ENCODE results near the gene NSG1. TPM values are rescaled to one million over a fixed set of nuclear protein-coding genes. Genes with fewer than 3 reads are reported as not detected.

Gene NSG1
- total and polyA plus RNA-seq, 2 of the 13 experiments (the other 11 are each of a cell fraction or from before 2014, with no cell fraction given), result not detected

DNA sequence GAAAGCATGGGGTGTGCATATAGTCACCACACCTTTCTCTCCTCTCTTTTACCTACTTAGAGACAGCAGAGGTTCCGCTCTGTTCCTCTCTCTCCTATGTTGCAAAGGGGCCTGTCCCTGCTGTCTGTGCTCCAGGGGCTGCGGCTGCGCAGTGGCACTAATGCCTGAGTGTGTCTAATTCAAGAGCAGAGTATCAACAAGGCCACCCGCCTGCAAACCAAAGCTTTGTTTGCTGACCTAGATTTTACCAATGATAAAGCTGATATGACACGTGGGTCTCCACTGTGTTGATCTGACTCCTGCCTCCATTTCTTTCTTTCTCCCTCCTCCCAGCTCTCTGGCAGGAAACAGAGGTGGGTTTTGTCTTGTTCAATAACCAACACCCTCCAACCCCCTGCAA, 74.9 kb downstream of the NSG1 start (continued):
- TF ChIP-seq MXI1 (IDR thresholded peaks at IDR 0.05; ENCODE audit: borderline replicate concordance, low read depth, low read length) (peak; percentile 57; the same call in 1 of the 3 replicates), ZMYM3 (CRISPR knock-in tag; IDR thresholded peaks at IDR 0.05) (no peak), SIX1 (CRISPR knock-in tag; IDR thresholded peaks at IDR 0.05; ENCODE audit: borderline replicate concordance) (no peak; the same call in 1 of the 2 replicates), ZNF547 (CRISPR knock-in tag; IDR thresholded peaks at IDR 0.05) (no peak), SOX5 (CRISPR knock-in tag; IDR thresholded peaks at IDR 0.05; ENCODE audit: borderline replicate concordance) (peak; percentile 81; the same call in 1 of the 2 replicates), POLR2AphosphoS5 (IDR thresholded peaks at IDR 0.05; ENCODE audit: low read depth, low read length) (peak; percentile 17; the same call in 1 of the 2 replicates), ZNF780A (CRISPR knock-in tag; IDR thresholded peaks at IDR 0.05) (no peak), CHCHD3 (CRISPR knock-in tag; IDR thresholded peaks at IDR 0.05) (no peak), TARDBP (CRISPR knock-in tag; IDR thresholded peaks at IDR 0.05) (no peak), FOSL1 (CRISPR knock-in tag; IDR thresholded peaks at IDR 0.05; ENCODE audit: borderline replicate concordance) (no peak), ZNF619 (CRISPR knock-in tag; IDR thresholded peaks at IDR 0.05) (no peak), HDAC2 (CRISPR knock-in tag; IDR thresholded peaks at IDR 0.05) (peak; percentile 56), ZSCAN31 (CRISPR knock-in tag; IDR thresholded peaks at IDR 0.05; ENCODE audit: low read depth) (no peak)
- TF ChIP-seq, protein P1, sequence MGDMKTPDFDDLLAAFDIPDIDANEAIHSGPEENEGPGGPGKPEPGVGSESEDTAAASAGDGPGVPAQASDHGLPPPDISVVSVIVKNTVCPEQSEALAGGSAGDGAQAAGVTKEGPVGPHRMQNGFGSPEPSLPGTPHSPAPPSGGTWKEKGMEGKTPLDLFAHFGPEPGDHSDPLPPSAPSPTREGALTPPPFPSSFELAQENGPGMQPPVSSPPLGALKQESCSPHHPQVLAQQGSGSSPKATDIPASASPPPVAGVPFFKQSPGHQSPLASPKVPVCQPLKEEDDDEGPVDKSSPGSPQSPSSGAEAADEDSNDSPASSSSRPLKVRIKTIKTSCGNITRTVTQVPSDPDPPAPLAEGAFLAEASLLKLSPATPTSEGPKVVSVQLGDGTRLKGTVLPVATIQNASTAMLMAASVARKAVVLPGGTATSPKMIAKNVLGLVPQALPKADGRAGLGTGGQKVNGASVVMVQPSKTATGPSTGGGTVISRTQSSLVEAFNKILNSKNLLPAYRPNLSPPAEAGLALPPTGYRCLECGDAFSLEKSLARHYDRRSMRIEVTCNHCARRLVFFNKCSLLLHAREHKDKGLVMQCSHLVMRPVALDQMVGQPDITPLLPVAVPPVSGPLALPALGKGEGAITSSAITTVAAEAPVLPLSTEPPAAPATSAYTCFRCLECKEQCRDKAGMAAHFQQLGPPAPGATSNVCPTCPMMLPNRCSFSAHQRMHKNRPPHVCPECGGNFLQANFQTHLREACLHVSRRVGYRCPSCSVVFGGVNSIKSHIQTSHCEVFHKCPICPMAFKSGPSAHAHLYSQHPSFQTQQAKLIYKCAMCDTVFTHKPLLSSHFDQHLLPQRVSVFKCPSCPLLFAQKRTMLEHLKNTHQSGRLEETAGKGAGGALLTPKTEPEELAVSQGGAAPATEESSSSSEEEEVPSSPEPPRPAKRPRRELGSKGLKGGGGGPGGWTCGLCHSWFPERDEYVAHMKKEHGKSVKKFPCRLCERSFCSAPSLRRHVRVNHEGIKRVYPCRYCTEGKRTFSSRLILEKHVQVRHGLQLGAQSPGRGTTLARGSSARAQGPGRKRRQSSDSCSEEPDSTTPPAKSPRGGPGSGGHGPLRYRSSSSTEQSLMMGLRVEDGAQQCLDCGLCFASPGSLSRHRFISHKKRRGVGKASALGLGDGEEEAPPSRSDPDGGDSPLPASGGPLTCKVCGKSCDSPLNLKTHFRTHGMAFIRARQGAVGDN (CRISPR knock-in tag; IDR thresholded peaks at IDR 0.05), result peak; percentile 47; the same call in 1 of the 2 replicates
- TF ChIP-seq, protein P2, sequence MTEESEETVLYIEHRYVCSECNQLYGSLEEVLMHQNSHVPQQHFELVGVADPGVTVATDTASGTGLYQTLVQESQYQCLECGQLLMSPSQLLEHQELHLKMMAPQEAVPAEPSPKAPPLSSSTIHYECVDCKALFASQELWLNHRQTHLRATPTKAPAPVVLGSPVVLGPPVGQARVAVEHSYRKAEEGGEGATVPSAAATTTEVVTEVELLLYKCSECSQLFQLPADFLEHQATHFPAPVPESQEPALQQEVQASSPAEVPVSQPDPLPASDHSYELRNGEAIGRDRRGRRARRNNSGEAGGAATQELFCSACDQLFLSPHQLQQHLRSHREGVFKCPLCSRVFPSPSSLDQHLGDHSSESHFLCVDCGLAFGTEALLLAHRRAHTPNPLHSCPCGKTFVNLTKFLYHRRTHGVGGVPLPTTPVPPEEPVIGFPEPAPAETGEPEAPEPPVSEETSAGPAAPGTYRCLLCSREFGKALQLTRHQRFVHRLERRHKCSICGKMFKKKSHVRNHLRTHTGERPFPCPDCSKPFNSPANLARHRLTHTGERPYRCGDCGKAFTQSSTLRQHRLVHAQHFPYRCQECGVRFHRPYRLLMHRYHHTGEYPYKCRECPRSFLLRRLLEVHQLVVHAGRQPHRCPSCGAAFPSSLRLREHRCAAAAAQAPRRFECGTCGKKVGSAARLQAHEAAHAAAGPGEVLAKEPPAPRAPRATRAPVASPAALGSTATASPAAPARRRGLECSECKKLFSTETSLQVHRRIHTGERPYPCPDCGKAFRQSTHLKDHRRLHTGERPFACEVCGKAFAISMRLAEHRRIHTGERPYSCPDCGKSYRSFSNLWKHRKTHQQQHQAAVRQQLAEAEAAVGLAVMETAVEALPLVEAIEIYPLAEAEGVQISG (CRISPR knock-in tag; IDR thresholded peaks at IDR 0.05), result no peak
- TF ChIP-seq, protein P3, sequence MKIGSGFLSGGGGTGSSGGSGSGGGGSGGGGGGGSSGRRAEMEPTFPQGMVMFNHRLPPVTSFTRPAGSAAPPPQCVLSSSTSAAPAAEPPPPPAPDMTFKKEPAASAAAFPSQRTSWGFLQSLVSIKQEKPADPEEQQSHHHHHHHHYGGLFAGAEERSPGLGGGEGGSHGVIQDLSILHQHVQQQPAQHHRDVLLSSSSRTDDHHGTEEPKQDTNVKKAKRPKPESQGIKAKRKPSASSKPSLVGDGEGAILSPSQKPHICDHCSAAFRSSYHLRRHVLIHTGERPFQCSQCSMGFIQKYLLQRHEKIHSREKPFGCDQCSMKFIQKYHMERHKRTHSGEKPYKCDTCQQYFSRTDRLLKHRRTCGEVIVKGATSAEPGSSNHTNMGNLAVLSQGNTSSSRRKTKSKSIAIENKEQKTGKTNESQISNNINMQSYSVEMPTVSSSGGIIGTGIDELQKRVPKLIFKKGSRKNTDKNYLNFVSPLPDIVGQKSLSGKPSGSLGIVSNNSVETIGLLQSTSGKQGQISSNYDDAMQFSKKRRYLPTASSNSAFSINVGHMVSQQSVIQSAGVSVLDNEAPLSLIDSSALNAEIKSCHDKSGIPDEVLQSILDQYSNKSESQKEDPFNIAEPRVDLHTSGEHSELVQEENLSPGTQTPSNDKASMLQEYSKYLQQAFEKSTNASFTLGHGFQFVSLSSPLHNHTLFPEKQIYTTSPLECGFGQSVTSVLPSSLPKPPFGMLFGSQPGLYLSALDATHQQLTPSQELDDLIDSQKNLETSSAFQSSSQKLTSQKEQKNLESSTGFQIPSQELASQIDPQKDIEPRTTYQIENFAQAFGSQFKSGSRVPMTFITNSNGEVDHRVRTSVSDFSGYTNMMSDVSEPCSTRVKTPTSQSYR (CRISPR knock-in tag; IDR thresholded peaks at IDR 0.05; ENCODE audit: borderline replicate concordance), result no peak
- TF ChIP-seq, protein P4, sequence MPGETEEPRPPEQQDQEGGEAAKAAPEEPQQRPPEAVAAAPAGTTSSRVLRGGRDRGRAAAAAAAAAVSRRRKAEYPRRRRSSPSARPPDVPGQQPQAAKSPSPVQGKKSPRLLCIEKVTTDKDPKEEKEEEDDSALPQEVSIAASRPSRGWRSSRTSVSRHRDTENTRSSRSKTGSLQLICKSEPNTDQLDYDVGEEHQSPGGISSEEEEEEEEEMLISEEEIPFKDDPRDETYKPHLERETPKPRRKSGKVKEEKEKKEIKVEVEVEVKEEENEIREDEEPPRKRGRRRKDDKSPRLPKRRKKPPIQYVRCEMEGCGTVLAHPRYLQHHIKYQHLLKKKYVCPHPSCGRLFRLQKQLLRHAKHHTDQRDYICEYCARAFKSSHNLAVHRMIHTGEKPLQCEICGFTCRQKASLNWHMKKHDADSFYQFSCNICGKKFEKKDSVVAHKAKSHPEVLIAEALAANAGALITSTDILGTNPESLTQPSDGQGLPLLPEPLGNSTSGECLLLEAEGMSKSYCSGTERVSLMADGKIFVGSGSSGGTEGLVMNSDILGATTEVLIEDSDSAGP (CRISPR knock-in tag; IDR thresholded peaks at IDR 0.05; ENCODE audit: borderline replicate concordance), result no peak

Measured in HepG2 (cell line).